AG09319 (cell line): ENCODE results near the gene PARP14.
A peak's percentile ranks its signal among the peaks of the same experiment; 100 is the strongest.
"Not testable (repeated sequence)": the region's sequence is repeated elsewhere in the genome, so short reads cannot be mapped to it uniquely, and the experiment has no call there.

ENCODE experiments used
- DNase-seq: peaks from one replicate; pipeline ENCODE4 v3.0.0-alpha.2; 2010; ENCODE audit warnings: low read depth; ENCODE audit errors: extremely low read depth
- TF ChIP-seq, protein P1 (sequence below): IDR thresholded peaks from 2 replicates; pipeline ENCODE4 v1.5.1; 2011; ENCODE audit warnings: low read depth, mild to moderate bottlenecking, inconsistent platforms, low read length, moderate library complexity

The PARP14 gene

DNA sequence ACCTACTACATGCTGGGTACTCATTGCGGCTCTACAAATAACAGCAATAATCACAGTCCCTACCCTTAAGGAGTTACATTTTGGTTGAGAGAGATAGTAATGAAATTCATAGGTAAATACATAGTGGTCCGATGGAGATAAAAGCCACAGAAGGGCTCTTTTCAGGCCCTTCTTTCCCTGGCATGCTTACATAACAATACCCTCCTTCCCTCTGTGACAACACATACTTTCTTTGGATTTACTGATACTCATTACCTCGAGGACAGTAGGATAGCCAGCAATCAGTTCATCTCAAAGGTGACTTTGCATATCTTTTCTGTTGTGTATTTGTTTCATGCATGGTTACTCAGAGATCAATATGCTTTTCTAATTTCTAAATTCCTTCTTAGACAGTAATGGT is 58.5 kb downstream of the PARP14 start:
- TF ChIP-seq, protein P1, sequence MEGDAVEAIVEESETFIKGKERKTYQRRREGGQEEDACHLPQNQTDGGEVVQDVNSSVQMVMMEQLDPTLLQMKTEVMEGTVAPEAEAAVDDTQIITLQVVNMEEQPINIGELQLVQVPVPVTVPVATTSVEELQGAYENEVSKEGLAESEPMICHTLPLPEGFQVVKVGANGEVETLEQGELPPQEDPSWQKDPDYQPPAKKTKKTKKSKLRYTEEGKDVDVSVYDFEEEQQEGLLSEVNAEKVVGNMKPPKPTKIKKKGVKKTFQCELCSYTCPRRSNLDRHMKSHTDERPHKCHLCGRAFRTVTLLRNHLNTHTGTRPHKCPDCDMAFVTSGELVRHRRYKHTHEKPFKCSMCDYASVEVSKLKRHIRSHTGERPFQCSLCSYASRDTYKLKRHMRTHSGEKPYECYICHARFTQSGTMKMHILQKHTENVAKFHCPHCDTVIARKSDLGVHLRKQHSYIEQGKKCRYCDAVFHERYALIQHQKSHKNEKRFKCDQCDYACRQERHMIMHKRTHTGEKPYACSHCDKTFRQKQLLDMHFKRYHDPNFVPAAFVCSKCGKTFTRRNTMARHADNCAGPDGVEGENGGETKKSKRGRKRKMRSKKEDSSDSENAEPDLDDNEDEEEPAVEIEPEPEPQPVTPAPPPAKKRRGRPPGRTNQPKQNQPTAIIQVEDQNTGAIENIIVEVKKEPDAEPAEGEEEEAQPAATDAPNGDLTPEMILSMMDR = no peak
- no peak for DNase-seq

DNA sequence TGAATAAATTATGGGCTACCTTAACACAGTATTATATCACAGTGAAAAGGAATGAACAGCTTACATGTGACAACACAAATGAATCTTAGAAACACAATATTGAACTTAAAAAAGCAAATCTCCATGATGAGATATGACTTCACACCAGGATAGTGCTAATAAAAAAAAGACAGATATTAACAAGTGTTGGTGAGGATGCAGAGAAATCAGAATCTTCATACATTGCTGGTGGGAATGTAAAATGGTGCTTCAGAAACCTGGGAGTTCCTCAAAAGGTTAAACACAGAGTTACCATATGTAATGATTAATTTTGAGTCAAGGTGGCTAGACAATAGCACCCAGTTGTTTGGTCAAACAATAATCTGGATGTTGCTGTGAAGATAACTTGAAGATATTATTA is 61.6 kb downstream of the PARP14 start:
- DNase-seq = no peak

GRCh38 chr3:122743581-122744120 is 63.0 kb downstream of the PARP14 start:
- TF ChIP-seq, protein P1 = no peak
- DNase-seq = no peak

More for the DNA sequence above, 61.6 kb downstream of the PARP14 start:
- TF ChIP-seq, protein P1 = no peak

- TF ChIP-seq, protein P1 = no peak
- DNase-seq = no peak
Observed at GRCh38 chr3:122745369-122746021, 64.9 kb downstream of the PARP14 start.

DNA sequence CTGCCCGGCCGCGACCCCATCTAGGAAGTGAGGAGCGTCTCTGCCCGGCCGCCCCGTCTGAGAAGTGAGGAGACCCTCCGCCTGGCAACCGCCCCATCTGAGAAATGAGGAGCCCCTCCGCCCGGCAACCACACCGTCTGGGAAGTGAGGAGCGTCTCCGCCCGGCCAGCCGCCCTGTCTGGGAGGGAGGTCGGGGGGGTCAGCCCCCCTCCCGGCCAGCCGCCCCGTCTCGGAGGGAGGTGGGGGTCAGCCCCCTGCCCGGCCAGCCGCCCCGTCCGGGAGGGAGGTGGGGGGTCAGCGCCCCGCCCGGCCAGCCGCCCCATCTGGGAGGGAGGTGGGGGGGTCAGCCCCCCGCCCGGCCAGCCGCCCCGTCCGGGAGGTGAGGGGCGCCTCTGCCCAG is 66.7 kb downstream of the PARP14 start:
- not testable (repeated sequence) for DNase-seq

GRCh38 chr3:122748347-122748746 is 67.7 kb downstream of the PARP14 start:
- TF ChIP-seq, protein P1 = no peak
- DNase-seq = no peak

DNA sequence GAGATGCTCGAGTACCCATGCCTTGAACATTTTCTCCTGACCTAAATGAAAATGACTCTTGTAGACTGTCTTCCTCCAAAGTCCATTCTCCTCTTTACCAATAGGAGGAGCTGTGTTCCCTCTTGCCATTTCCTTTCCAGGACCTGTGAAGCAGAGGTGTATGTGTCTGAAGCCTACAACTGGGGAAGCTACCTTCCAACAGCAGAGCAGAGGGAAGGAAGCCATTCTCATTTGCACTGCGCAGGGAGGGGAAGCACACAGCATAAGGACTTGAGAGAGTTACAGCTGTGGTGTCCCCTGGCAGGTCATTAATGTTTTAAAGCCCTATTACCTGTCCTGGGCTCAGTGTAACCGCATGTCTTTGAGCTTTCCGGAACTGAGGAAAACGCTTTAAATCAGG is 74.3 kb downstream of the PARP14 start:
- no peak for DNase-seq
- TF ChIP-seq, protein P1 = peak; percentile 67

DNA sequence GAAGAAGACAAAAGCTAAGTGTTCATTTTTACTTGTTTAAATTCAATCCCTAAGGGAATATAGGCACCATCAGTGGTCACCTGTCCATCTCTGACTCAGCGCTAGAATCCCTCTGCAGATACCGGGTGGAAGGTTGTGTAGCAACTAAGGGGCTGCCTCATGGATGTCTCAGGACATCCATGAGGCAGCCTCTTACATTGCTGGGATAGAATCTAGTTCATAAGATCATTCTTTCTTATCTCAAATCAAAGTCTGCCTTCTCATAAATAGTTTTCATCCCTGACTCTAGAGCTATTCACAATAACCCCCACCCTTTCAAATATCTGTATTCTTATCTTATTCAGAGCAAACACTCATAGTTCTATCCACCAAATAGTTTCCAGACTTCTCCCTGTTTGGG is 74.9 kb downstream of the PARP14 start:
- no peak for DNase-seq
- TF ChIP-seq, protein P1 = no peak
